ENCODE measurements around the gene HOXA3.

Gene HOXA3

GRCh38 chr7:27155816-27156507 is 3.6 kb upstream of the HOXA3 start (continued):
- TF ChIP-seq TSHZ2 (CRISPR knock-in tag; IDR thresholded peaks at IDR 0.05) (no peak), GLIS3 (CRISPR knock-in tag; IDR thresholded peaks at IDR 0.05) (no peak), PPARA (CRISPR knock-in tag; IDR thresholded peaks at IDR 0.05; ENCODE audit: borderline replicate concordance) (no peak), SNAI2 (CRISPR knock-in tag; IDR thresholded peaks at IDR 0.05) (no peak), ZNF70 (CRISPR knock-in tag; IDR thresholded peaks at IDR 0.05) (no peak), ZFP3 (CRISPR knock-in tag; IDR thresholded peaks at IDR 0.05) (no peak)

- TF ChIP-seq PATZ1 (CRISPR knock-in tag; IDR thresholded peaks at IDR 0.05; ENCODE audit: borderline replicate concordance) = no peak
- TF ChIP-seq TOX (CRISPR knock-in tag; IDR thresholded peaks at IDR 0.05; ENCODE audit: borderline replicate concordance) = no peak
- TF ChIP-seq SNAI2 (CRISPR knock-in tag; IDR thresholded peaks at IDR 0.05) = no peak
- no peak for TF ChIP-seq OSR1 (CRISPR knock-in tag; IDR thresholded peaks at IDR 0.05)
- no peak for TF ChIP-seq ESRRG (CRISPR knock-in tag; IDR thresholded peaks at IDR 0.05)
- TF ChIP-seq POU6F1 (CRISPR knock-in tag; IDR thresholded peaks at IDR 0.05; ENCODE audit: borderline replicate concordance, low read depth) = no peak
- no peak for TF ChIP-seq PPARA (CRISPR knock-in tag; IDR thresholded peaks at IDR 0.05; ENCODE audit: borderline replicate concordance)
- TF ChIP-seq ZFP3 (CRISPR knock-in tag; IDR thresholded peaks at IDR 0.05) = no peak
- TF ChIP-seq ARNTL (CRISPR knock-in tag; IDR thresholded peaks at IDR 0.05; ENCODE audit: borderline replicate concordance, low read depth) = no peak
- no peak for TF ChIP-seq ISL1 (CRISPR knock-in tag; IDR thresholded peaks at IDR 0.05)
- no peak for TF ChIP-seq TCF4 (CRISPR knock-in tag; IDR thresholded peaks at IDR 0.05; ENCODE audit: borderline replicate concordance)
- TF ChIP-seq ZNF565 (CRISPR knock-in tag; conservative IDR thresholded peaks at IDR 0.05; ENCODE audit: low read depth) = no peak
- TF ChIP-seq CREB5 (CRISPR knock-in tag; IDR thresholded peaks at IDR 0.05; ENCODE audit: low read depth) = no peak
- TF ChIP-seq ZC3H10 (CRISPR knock-in tag; IDR thresholded peaks at IDR 0.05) = no peak
- TF ChIP-seq CSDC2 (CRISPR knock-in tag; IDR thresholded peaks at IDR 0.05) = no peak
- no peak for TF ChIP-seq GLIS3 (CRISPR knock-in tag; IDR thresholded peaks at IDR 0.05)
- TF ChIP-seq ZNF70 (CRISPR knock-in tag; IDR thresholded peaks at IDR 0.05) = no peak
- TF ChIP-seq ZFP30 (CRISPR knock-in tag; IDR thresholded peaks at IDR 0.05) = no peak
- ATAC-seq = no peak
These were observed 2.8 kb upstream of the HOXA3 start for GRCh38 chr7:27154901-27155815.

- TF ChIP-seq PATZ1 (CRISPR knock-in tag; IDR thresholded peaks at IDR 0.05; ENCODE audit: borderline replicate concordance) = no peak
- no peak for TF ChIP-seq CSDC2 (CRISPR knock-in tag; IDR thresholded peaks at IDR 0.05)
- TF ChIP-seq ZNF8 (CRISPR knock-in tag; IDR thresholded peaks at IDR 0.05) = no peak
- TF ChIP-seq BACH2 (CRISPR knock-in tag; IDR thresholded peaks at IDR 0.05; ENCODE audit: borderline replicate concordance) = no peak
- ATAC-seq = no peak
These were observed 2.0 kb upstream of the HOXA3 start for GRCh38 chr7:27154369-27154768.
